ENCODE data around the gene PPP1R14C.
A peak's percentile ranks its signal among the peaks of the same experiment; 100 is the strongest.

PPP1R14C gene

DNA sequence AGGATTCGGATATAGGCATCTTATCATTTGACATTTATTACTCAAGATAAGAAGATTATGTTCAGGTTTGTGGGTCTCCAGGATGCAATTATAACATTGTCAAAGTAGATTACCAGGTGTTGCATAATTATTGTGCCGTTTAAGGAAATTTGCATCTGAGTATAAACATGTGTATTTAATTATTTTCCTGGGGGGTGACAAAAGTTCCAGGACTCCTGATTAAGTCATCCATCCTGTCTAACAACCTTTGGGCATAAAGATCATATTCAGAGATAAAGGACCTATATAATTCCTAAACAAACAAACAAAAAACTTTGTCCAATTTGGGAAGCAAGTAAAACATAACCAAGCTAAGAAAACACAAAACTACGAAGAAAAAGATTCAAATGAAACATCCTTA lies 3.3 kb upstream of the PPP1R14C start:
- no peak for DNase-seq

DNA sequence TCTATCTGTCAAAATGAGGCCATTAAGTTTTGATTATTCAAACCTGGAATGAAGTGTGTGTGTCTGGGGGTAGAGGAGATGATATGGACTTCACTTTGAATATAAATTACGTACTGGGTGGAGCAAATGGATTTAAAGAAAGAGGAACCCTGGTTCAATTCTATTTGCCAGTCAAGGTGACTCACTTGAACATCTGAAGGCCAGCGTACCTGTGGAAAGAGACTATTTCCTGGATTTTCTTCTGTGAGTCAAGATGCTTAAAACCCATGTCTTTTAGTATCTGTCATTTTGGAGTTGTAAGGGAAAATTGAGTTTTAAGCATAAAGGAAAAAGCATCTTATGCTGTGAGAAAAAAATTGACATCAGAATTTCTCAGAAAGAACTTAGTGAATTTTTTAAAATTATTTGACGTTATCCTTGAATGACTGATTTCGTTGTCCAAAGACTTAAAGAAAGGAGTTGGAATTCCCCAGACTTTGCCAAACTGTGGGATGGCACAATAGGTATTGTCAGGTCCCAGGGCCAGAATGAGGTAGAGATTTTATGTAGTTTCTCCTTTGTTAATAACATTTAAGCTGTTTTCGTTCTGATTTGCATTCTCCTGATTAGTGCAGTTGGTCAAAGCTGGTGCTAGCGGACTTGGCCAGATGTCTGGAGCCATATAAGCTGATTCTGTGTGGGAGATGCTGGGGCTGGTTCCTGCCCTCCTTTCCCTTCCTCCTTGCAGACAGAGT lies 2.4 kb upstream of the PPP1R14C start:
- DNase-seq: no peak

GRCh38 chr6:150142097-150142669 lies 661 bp upstream of the PPP1R14C start:
- DNase-seq: peak; percentile 70

GRCh38 chr6:150143516-150144293 lies 861 bp downstream of the PPP1R14C start:
- DNase-seq: no peak

GRCh38 chr6:150144294-150144868 lies 1.5 kb downstream of the PPP1R14C start:
- peak; percentile 2 for DNase-seq

DNA sequence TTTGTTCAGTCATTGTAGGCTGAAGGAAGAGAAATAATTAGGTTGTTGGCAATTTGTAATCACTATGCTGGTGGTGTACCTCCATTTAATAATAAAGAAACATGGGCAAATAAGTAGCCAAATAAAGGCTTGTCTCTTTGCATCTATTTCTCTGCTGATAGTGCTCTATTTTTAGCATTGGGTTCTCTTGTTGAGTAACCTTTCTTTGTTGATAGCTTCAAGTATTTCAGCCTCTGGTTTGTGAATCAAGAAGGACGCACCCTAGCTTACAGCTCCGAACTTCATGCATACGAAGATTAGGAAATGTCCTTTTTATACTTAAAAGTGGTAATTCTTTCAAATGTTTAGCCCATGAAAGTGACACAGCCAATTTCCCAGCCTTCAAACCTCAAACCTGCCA lies 2.6 kb downstream of the PPP1R14C start:
- peak; percentile 58 for DNase-seq

- peak; percentile 78 for DNase-seq
Observed at GRCh38 chr6:150145830-150146229, 3.0 kb downstream of the PPP1R14C start.

GRCh38 chr6:150146436-150146835 lies 3.6 kb downstream of the PPP1R14C start:
- DNase-seq: no peak

- peak; percentile 24 for DNase-seq
Observed at GRCh38 chr6:150149146-150149545, 6.3 kb downstream of the PPP1R14C start.

DNA sequence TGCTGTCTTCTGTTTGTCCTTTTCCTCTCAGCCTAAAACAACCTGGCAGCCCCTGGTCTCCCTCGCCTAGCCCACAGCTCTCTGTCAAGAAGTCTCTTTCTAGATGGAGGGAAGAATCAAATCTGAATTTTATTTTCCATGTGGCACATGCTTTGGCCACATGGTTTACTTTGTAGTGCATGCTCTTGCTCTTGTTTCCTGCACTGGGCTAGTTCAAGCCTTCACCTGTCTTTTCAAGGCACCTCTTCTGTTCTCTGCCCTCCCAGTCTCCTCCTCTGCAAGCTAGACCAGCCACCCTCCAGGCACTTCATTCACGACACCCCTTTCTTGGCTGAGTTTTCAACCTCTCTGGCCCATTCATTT lies 7.6 kb downstream of the PPP1R14C start:
- no peak for DNase-seq

- DNase-seq: peak; percentile 8
Observed at GRCh38 chr6:150150821-150151646, 8.2 kb downstream of the PPP1R14C start.

DNA sequence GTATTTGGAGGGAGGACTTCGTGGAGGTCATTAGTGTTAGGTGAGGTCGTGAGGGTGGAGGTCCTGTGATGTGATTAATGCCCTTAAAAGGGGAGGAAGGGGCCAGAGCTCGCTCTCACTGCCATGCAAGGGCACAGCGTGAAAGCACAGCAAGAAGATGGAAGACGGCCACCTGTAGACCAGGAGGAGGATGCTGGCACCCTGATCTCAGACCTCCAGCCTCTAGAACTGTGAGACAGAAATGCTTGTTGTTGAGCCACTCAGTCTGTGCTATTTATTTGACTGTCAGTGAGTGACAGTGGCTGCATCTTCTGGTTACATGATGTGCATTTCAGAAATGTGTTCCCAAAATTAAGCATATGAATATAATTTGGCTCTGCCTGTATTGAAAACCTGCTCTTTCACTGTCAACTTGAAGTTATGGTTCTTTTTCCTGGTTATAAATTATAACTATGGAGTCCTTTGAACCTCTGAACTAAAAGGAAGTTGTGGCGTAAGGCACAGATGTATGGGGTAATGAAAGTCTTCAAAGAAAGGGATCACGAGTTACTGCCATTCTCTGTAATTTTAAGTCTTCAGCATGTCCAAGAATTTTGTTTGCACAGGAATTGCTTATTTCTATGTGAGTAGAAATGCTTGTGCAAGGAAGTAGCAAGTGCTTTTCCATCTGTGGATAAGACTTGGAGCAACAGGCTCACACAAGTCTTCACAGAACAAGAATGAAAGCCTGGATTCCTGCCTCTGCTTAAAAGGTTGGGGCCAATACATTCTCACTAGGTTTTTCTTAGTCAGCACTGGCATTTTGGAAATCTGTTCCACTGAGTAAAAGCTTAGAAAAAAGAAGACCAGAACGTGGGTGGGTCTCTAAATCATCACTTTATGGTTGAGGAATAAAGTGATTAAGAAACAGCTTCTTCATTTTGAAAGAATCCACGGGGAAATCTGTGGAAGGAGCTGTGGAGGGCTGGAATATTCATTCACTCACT lies 10.3 kb downstream of the PPP1R14C start:
- DNase-seq: peak; percentile 80

DNA sequence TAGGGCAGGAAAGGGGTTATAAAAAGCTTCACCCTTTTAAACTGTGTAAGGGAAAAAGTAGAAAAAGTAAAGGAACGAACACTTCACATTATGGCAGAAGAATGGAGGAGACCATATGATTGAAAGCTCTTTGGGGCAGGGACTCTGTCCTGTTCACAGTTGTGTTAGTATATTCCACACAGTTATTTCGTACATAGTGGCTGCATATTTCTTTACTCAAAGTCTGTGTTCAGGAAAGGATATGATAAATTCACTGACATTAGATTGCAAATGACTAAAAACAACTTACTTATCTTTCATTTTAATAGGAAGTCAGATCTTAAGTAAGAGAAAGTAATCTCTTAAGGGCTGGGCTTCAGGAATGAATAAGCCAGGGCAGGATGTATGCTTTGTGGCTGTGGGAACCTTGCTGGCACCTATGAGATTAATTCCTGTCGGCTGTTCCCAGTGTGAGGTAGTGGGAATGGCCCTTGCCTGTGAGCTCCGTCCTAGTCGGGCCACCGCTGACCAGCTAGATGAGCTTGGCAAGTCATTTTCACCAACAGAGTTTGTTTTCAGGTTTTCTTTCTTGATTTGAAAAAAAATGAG lies 11.2 kb downstream of the PPP1R14C start:
- DNase-seq: no peak

DNA sequence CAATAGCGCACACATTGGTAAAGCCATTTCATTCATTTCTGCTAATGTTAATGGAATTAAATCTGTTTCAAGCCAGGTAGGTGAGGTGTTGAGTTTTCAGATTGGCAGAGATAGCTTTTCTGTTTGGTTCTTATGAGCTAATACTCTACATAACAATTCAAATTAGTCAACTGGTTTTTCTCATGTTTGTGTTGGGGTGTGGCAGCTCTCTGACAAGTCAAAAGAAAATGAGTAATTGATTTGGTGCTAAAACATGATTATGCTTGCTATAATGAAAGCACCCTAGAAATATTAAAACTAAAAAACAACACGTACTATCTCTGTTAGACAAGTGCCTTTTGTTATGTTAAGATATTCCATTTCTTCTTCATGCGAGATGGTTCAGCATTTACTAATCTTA lies 13.6 kb downstream of the PPP1R14C start:
- DNase-seq: no peak

DNA sequence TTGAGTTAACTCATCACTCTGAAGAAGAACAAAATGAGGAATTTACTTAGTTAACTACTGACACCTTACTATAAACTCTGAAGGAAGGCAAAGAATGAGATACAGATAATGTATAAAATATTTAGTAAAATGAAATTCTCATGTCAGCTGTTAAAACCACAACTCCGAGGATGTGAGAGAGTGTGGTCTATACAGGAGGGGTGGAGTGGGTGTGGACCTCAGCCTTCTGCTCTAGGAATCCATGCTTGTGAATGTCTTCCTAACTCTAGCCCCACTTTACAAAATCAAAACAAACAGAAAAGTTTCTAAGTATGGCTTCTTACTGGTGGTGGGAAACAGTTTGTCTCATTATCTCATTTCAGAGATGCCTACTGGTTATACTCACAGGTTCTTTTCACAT lies 14.2 kb downstream of the PPP1R14C start:
- DNase-seq: no peak

GRCh38 chr6:150159757-150160156 lies 16.9 kb downstream of the PPP1R14C start:
- DNase-seq: no peak

DNA sequence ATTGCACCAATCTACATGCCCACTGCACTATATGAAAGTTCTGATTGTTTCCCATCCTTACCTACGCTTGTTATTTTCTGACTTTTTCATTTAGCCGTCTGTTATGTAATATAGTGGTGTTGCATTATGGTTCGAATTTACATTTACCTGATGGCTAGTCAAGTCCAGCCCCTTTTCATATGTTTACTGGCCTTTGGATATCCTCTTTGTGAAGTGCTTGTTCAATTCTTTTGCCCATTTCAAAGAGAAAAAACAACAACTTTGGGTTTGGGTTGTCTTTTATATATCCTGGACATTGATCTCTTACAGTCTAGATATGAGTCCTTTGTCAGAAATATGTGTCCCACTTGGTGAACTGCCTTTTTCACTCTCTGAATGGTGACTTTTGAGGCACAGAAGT lies 21.1 kb downstream of the PPP1R14C start:
- DNase-seq: no peak

DNA sequence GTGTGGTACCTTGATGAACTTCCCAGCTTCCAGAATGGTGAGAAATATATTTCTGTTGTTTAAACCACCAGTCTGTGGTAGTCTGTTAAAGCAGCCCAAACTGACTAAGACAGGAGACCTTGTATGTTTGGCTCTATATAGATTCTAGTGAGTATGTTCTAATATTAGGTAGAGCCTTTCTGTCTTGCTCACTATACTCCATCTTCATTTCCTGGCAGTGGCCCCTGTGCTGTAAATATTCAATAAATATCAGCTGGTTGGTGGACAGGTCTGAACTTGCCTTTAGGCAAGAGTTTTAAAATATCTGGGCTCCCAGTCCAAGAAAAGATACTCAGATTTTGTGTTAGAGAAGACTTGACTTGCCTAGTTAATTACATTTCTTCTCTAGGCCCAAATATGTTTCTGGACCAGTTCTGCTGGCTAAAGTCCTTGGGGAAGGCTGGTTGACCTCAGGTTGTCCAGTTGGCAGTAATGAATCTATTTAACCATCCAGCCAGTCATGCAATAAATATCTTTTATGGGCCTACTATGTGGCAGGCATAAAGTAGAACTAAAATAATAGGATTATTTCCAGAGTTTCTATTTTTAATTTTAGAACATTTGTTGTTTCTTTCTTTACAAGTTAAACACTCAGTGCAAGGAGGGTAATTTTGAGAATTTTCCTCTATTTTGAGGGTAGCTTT lies 22.3 kb downstream of the PPP1R14C start:
- no peak for DNase-seq

GRCh38 chr6:150167479-150167873 lies 24.6 kb downstream of the PPP1R14C start:
- DNase-seq: peak; percentile 21

- no peak for DNase-seq
Observed at GRCh38 chr6:150169181-150169580, 26.3 kb downstream of the PPP1R14C start.

- peak; percentile 7 for DNase-seq
Observed at GRCh38 chr6:150169609-150170008, 26.8 kb downstream of the PPP1R14C start.

Measured in MV-4-11 (cell line).